Mononuclear cell (primary cell): ENCODE results near the gene TTLL5. TPM values are rescaled to one million over a fixed set of nuclear protein-coding genes. Genes with fewer than 3 reads are reported as not detected.

Experiments
- H3K27me3 ChIP-seq: 2 replicates; pipeline ENCODE4 v1.6.0; 2011; ENCODE audit warnings: low read length, control low read depth; ENCODE audit not compliant: insufficient read depth
- H3K4me1 ChIP-seq: 2 replicates; pipeline ENCODE4 v1.5.1; 2011; ENCODE audit warnings: mild to moderate bottlenecking, low read length, control low read depth; ENCODE audit not compliant: insufficient read depth
- H3K4me3 ChIP-seq: 2 replicates; pipeline ENCODE4 v1.5.1; 2011; ENCODE audit warnings: mild to moderate bottlenecking, low read length, moderate library complexity
- H3K9me3 ChIP-seq: 2 replicates; pipeline ENCODE4 v1.5.1; 2011; ENCODE audit warnings: low read depth, mild to moderate bottlenecking, control low read depth, low read length
- total RNA-seq: library from RNA; depleted of rRNA; stranded (reverse); fragments of >200 nt; gene quantifications from one replicate; pipeline ENCODE4 v1.2.3, GENCODE V29; 2012

The TTLL5 gene
- total RNA-seq, 1 donor, result 10.6 TPM

DNA sequence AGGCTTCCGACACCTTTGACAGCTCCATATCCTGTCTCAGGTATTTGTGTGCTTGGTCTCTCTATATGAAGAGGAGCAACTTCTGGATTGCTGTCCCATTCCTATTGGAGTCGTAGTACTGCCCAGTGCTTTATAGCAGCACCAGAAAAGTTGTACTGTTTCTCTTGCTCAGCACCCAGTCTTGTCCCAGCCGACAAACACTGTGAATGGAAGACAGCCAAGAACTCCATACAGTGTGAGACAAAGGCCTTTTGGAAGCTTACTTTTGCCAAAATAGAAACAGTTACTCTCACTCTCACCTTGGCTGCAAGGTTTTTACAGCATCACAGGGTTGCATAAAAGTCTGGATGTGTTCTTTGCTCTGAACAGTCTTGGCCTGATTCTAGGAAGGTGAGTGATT lies 215.5 kb downstream of the TTLL5 start:
- Histone ChIP-seq H3K9me3 (no peaks in the 10 kb centered on the region), H3K4me1 (no peaks in the 10 kb centered on the region), H3K27me3 (no peaks in the 10 kb centered on the region), H3K4me3 (no peak overlapping the region)

DNA sequence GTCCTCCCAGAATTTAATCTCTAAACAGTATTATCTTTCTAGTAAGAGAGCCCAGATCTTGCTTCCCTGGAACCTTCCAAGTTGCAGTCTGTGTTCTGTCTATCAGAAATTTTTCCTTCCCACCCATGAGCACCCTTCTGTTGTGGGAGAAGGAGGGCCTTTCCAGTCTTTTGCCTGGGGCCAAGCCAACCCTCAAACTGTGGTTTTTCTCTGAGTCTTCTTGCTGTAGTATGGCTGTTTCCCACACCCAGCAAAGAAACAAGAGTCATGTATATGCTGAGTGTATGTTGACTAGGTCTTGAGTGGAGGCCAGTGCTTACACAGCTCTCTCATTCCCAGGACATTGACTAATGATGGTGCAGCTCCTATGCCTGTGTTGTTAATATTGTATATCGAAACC lies 216.2 kb downstream of the TTLL5 start:
- Histone ChIP-seq H3K9me3 (no peaks in the 10 kb centered on the region), H3K4me1 (no peaks in the 10 kb centered on the region), H3K27me3 (no peaks in the 10 kb centered on the region), H3K4me3 (no peak overlapping the region)

- H3K4me1 ChIP-seq, result no peaks in the 10 kb centered on the region
- no peaks in the 10 kb centered on the region for H3K27me3 ChIP-seq
- no peaks in the 10 kb centered on the region for H3K9me3 ChIP-seq
- H3K4me3 ChIP-seq, result no peak overlapping the region
Observed at GRCh38 chr14:75877884-75878283, 216.8 kb downstream of the TTLL5 start.

DNA sequence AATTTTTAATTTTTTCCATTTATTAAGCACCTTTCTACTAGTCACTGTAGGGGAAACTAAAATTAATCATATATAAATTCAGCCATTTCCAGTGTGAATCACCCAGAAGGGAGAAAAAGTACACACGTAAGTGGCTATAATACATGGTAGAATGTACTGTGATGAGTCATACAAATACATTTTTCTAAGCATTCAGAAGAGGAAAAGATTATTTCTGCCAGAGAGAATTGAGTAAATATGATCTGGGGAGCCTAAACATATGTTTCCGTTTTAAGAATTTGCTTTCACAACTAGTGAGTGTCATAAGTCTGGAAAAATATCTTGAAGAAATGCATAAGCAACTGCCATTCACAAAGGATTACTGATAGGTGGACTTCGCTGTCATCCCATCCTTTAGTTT lies 218.0 kb downstream of the TTLL5 start:
- Histone ChIP-seq H3K4me1 (no peaks in the 10 kb centered on the region), H3K9me3 (no peaks in the 10 kb centered on the region), H3K27me3 (no peaks in the 10 kb centered on the region), H3K4me3 (no peak overlapping the region)

GRCh38 chr14:75880512-75880911 lies 219.5 kb downstream of the TTLL5 start:
- Histone ChIP-seq H3K27me3 (no peaks in the 10 kb centered on the region), H3K4me3 (no peak overlapping the region), H3K9me3 (no peaks in the 10 kb centered on the region), H3K4me1 (no peaks in the 10 kb centered on the region)

DNA sequence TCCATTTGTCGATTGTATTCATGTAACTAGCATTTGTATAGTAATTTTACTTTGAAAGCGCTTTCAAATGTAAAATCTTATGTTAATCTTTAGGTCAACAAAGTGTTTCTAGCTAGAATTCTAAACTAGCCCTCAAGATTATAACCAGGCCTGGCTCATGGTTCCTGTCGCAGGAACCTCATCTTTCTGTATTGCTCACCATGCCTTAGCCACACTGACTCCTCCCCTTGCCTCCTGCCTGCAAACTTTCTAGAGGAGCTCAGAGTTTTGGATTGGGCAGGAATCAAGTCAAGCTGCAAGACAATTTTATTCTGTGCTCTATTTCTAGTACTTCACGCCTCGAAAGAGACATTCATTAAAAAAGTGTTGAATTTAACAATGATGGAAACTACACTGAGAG lies 220.9 kb downstream of the TTLL5 start:
- Histone ChIP-seq H3K27me3 (no peaks in the 10 kb centered on the region), H3K9me3 (no peaks in the 10 kb centered on the region), H3K4me3 (no peak overlapping the region), H3K4me1 (no peaks in the 10 kb centered on the region)

GRCh38 chr14:75884198-75884611 lies 223.2 kb downstream of the TTLL5 start:
- H3K4me3 ChIP-seq, result no peak overlapping the region
- H3K4me1 ChIP-seq, result no peaks in the 10 kb centered on the region
- H3K27me3 ChIP-seq, result no peaks in the 10 kb centered on the region
- H3K9me3 ChIP-seq, result no peaks in the 10 kb centered on the region

DNA sequence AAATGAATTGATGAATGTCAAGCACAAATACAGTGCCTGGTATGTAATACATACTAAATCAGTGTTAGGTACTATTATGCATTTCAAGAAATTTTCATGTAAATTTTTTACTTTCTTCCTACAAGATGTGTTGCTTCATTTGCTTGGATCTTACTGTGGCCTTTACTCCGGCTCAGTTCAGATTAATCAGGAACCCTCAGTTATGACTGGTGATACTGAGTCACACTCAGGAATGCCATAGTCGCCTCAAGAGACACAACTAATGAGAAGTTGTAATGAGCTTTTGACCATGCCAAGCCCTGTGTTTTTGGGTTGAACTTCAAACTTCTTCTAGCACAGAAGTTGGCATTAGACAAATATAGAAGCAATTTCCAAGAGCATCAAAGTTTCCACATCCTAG lies 224.8 kb downstream of the TTLL5 start:
- Histone ChIP-seq H3K4me1 (no peaks in the 10 kb centered on the region), H3K27me3 (no peaks in the 10 kb centered on the region), H3K4me3 (no peak overlapping the region), H3K9me3 (no peaks in the 10 kb centered on the region)

- Histone ChIP-seq H3K4me3 (no peak overlapping the region), H3K27me3 (no peaks in the 10 kb centered on the region), H3K9me3 (no peaks in the 10 kb centered on the region), H3K4me1 (no peaks in the 10 kb centered on the region)
Observed at GRCh38 chr14:75886636-75887348, 225.7 kb downstream of the TTLL5 start.

DNA sequence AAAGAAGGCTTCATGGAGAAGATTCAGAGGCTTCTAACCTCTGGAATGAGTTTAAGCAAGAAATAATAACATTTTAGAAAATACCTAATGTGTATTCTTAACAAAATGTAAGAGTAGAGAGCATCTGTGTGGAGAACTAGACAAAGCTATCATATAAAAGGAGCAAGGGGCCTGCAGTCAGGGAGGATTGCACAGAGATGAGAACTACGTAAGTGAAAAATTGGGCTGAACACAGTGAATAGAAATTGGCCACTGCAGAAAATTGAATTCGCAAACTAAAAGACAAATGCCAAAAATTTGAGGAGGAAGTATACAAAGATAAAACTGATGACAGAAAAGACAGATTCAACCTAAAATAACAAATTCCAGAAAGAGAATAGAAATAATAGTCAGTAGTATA lies 227.9 kb downstream of the TTLL5 start:
- Histone ChIP-seq H3K4me1 (no peaks in the 10 kb centered on the region), H3K9me3 (no peaks in the 10 kb centered on the region), H3K27me3 (no peaks in the 10 kb centered on the region), H3K4me3 (no peak overlapping the region)

- Histone ChIP-seq H3K9me3 (no peaks in the 10 kb centered on the region), H3K4me3 (no peak overlapping the region), H3K4me1 (no peaks in the 10 kb centered on the region), H3K27me3 (no peaks in the 10 kb centered on the region)
Observed at GRCh38 chr14:75896341-75896740, 235.3 kb downstream of the TTLL5 start.

DNA sequence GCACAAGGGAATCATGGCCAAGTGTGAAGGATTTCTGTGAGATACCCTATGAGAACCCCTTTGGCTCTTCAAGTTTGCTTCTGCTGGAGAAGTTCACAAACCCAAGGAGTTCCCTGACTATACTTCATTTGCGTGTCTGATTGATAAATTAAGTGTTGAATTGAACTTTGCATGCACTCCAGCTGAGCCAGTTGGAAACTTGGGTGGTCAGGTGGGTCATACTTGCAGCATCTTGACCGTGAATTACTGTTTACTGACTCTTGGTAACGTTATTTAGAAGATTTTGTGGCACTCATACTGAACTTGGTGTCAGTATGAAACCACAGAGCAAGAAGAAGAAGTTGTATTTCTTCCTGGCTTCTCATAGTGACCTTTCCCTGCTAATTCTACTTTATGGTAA lies 243.3 kb downstream of the TTLL5 start:
- Histone ChIP-seq H3K4me3 (no peak overlapping the region), H3K9me3 (no peaks in the 10 kb centered on the region), H3K4me1 (peaks cover 7% of the 10 kb centered on the region), H3K27me3 (no peaks in the 10 kb centered on the region)

DNA sequence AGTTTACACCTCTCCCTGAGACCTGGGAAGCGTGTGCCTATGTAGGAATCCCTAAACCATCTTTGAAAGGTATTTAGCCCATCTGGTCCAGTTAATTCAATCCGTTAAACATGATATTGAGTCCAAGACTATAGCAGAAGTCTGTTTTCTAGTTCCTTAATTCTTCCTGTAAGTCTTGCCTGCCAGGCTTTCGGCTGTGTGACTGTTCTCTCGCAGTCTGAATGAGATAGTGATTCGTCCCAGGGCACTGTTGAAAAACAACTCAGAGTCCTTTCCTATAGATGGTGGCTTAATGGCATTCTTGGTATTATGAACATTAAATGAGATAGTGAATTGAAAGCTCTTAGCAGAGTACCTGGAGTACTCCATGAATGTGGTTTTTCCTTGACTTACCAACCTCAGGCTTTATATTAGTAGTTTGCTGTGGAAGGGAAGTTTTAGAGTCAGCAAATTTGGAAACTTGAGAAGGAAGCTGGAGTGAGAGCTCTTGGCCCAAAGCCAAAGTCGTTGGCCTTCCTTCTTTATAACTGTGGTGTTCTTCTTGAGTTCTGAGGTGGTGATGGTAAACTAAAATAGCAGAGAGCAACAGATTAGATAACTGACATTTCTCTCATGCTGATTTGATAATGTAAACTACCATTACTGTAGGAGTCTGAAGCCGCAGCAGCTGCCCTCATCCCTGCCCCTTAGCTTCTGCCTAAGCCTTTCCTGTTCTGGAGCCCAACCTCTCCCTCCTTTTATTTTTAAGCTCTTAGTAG lies 244.3 kb downstream of the TTLL5 start:
- Histone ChIP-seq H3K27me3 (no peaks in the 10 kb centered on the region), H3K4me1 (peaks cover 7% of the 10 kb centered on the region), H3K9me3 (no peaks in the 10 kb centered on the region), H3K4me3 (no peak overlapping the region)

DNA sequence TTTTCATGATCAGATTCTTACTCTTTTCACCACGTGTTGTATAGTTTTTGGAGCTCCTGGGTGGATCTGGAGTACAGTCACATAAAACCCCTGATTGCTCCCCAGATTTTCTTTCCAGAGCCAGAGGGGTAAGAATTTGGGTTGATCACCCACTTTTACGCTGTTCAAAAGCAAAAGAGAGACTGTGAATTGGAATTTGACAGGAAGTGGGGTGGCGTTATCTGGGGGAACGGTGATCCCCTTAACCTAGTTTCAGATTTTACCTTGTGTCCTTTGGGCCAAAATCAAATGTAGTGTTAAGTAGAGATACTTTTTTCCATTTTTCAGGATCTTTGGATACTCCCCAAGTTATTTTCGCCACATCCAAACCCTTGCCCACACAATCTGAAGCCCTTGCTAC lies 245.2 kb downstream of the TTLL5 start:
- H3K4me3 ChIP-seq, result no peak overlapping the region
- no peaks in the 10 kb centered on the region for H3K27me3 ChIP-seq
- H3K4me1 ChIP-seq, result peaks cover 7% of the 10 kb centered on the region
- H3K9me3 ChIP-seq, result no peaks in the 10 kb centered on the region

- H3K4me1 ChIP-seq, result peaks cover 7% of the 10 kb centered on the region
- no peak overlapping the region for H3K4me3 ChIP-seq
- no peaks in the 10 kb centered on the region for H3K27me3 ChIP-seq
- no peaks in the 10 kb centered on the region for H3K9me3 ChIP-seq
Observed at GRCh38 chr14:75906680-75907280, 245.7 kb downstream of the TTLL5 start.
